PC-3 (cell line): ENCODE results near the gene OPN3. TPM values are rescaled to one million over a fixed set of nuclear protein-coding genes. Genes with fewer than 3 reads are reported as not detected.

Experiments used
- ATAC-seq: fragments of 200-7000 bp; cut with Tn5 transposase; 2 replicates; pipeline ENCODE4 v1.9.1; 2020; ENCODE audit warnings: mild to moderate bottlenecking, moderate library complexity
- BruUV-seq: library from RNA; stranded (reverse); fragments of 400-500 nt; replicated peaks from 2 replicates; lab custom pipeline; 2021; lab: Mats Ljungman, UMichigan
- CTCF ChIA-PET: fragments of 300-600 bp; sonication (Branson Sonifier 250); formaldehyde crosslinking; loops from one replicate; lab custom pipeline; 2022; ENCODE audit warnings: antibody characterized with exemption; lab: Charles Lee
- POLR2A ChIA-PET: fragments of 300-600 bp; sonication (Branson Sonifier 250); formaldehyde crosslinking; loops from one replicate; lab custom pipeline; 2022; ENCODE audit warnings: antibody characterized with exemption; ENCODE audit not compliant: unreplicated experiment; lab: Charles Lee
- DNase-seq: peaks from one replicate; pipeline ENCODE4 v3.0.0-alpha.2; 2015
- H2AFZ ChIP-seq: fragments of 300-600 bp; sonication (generic); 2 replicates; pipeline ENCODE4 v1.6.0; 2016; ENCODE audit warnings: antibody characterized with exemption, low read length
- H3F3A ChIP-seq: fragments of 300-600 bp; sonication (generic); one replicate; pipeline ENCODE4 v1.6.0; 2017; ENCODE audit warnings: antibody characterized with exemption, low read length, control low read depth, mild to moderate bottlenecking; ENCODE audit not compliant: unreplicated experiment
- H3K27ac ChIP-seq: fragments of 300-600 bp; sonication (generic); 2 replicates; pipeline ENCODE4 v1.5.1; 2016; ENCODE audit warnings: mild to moderate bottlenecking, low read length
- H3K27me3 ChIP-seq: fragments of 300-600 bp; sonication (generic); 2 replicates; pipeline ENCODE4 v1.6.1; 2016; ENCODE audit warnings: low read length, mixed read lengths
- H3K36me3 ChIP-seq: fragments of 300-600 bp; sonication (generic); 2 replicates; pipeline ENCODE4 v1.6.1; 2016; ENCODE audit warnings: low read depth, mixed run types, low read length, mixed read lengths
- H3K4me1 ChIP-seq: fragments of 300-600 bp; sonication (generic); 2 replicates; pipeline ENCODE4 v1.5.1; 2016; ENCODE audit warnings: low read length; ENCODE audit not compliant: insufficient read depth
- H3K4me2 ChIP-seq: fragments of 300-600 bp; sonication (generic); 2 replicates; pipeline ENCODE4 v1.6.0; 2016; ENCODE audit warnings: low read length
- H3K4me3 ChIP-seq: fragments of 300-600 bp; sonication (generic); 2 replicates; pipeline ENCODE4 v1.5.1; 2016; ENCODE audit warnings: mild to moderate bottlenecking, low read length, mixed read lengths
- H3K79me2 ChIP-seq: fragments of 300-600 bp; sonication (generic); 2 replicates; pipeline ENCODE4 v1.6.1; 2017; ENCODE audit warnings: low read length, mixed read lengths
- H3K9ac ChIP-seq: fragments of 300-600 bp; sonication (generic); 2 replicates; pipeline ENCODE4 v1.6.0; 2016; ENCODE audit warnings: mild to moderate bottlenecking, low read length
- H3K9me2 ChIP-seq: fragments of 300-600 bp; sonication (generic); replicated peaks from 2 replicates; pipeline ENCODE4 v1.6.1; 2016; ENCODE audit warnings: mixed run types, low read length, mixed read lengths
- H3K9me3 ChIP-seq: fragments of 300-600 bp; sonication (generic); 2 replicates; pipeline ENCODE4 v1.6.1; 2016; ENCODE audit warnings: low read length, mixed read lengths
- H4K20me1 ChIP-seq: fragments of 300-600 bp; sonication (generic); 2 replicates; pipeline ENCODE4 v1.6.1; 2016; ENCODE audit warnings: low read length, mixed read lengths
- EZH2 ChIP-seq: fragments of 300-600 bp; sonication (generic); IDR thresholded peaks from one replicate; pipeline ENCODE4 v1.6.1; 2017; ENCODE audit warnings: antibody characterized with exemption, mild to moderate bottlenecking, low read length; ENCODE audit not compliant: unreplicated experiment
- EZH2phosphoT487 ChIP-seq: fragments of 300-600 bp; sonication (generic); IDR thresholded peaks from 2 replicates; pipeline ENCODE4 v1.6.1; 2018; ENCODE audit warnings: mild to moderate bottlenecking, antibody characterized with exemption, low read length, borderline replicate concordance
- intact Hi-C: fragments of 100-400 bp; cut with micrococcal nuclease; formaldehyde crosslinking; loops from 2 replicates; pipeline ENCODE4 v1.9.0; 2023
- total RNA-seq: library from RNA; depleted of rRNA; stranded (reverse); fragments of >200 nt; gene quantifications from 2 replicates; pipeline ENCODE4 v1.2.3, GENCODE V29; 2014
- TF ChIP-seq, protein P1 (sequence below): fragments of 300-600 bp; sonication (generic); conservative IDR thresholded peaks from 2 replicates; pipeline ENCODE4 v1.5.1; 2017; ENCODE audit warnings: antibody characterized with exemption, low read depth, mild to moderate bottlenecking, low read length

The OPN3 gene
- total RNA-seq, 1 experiment from 2014 or later = 44.8 TPM

DNA sequence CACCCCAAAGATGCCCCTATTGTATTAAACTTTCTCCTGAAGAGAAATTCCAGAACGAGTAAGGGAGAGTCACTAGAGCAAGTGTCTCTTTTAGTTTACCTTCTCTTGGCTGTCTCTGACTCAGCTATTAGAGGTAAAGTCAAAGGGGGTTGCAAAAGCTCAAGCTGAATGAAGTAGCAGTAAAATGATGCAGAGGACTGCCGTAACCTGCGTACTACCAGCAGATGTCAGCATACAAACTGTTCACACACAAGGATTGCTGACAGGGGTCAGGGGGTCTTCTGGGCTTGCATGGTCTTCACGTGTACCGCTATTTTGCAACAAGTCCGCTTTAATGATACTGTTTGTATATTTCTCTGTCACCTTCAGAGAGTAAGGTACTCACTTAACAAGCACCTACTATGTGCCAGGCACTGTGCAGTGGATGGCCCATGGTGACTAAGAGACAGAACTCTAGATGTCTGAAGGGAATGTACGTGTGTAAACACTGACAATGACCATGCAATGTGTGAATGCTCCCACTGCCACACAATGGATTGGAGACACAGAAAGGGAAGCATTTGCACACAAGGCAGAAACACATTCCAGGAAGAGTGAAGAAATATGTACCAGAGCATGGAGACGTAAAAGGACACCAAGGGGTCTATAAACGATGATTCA is 34.9 kb downstream of the OPN3 start:
- DNase-seq (peak; percentile 98), ATAC-seq (peak; percentile 34)
- BruUV-seq = no TSS peak
- peak overlapping the region; percentile 88 for H3K27ac ChIP-seq
- H3K9ac ChIP-seq = peak overlapping the region; percentile 74
- no peak overlapping the region for H3K4me3 ChIP-seq
- peaks cover 9% of the 10 kb centered on the region for H3F3A ChIP-seq
- peaks cover 74% of the 10 kb centered on the region for H3K4me1 ChIP-seq
- H3K27me3 ChIP-seq = no peaks in the 10 kb centered on the region
- H3K9me3 ChIP-seq = no peaks in the 10 kb centered on the region
- H3K79me2 ChIP-seq = no peaks in the 10 kb centered on the region
- H4K20me1 ChIP-seq = no peaks in the 10 kb centered on the region
- H3K9me2 ChIP-seq = no peaks in the 10 kb centered on the region
- H3K4me2 ChIP-seq = peak overlapping the region; percentile 67
- TF ChIP-seq EZH2 (no peak), EZH2phosphoT487 (no peak)
- TF ChIP-seq, protein P1, sequence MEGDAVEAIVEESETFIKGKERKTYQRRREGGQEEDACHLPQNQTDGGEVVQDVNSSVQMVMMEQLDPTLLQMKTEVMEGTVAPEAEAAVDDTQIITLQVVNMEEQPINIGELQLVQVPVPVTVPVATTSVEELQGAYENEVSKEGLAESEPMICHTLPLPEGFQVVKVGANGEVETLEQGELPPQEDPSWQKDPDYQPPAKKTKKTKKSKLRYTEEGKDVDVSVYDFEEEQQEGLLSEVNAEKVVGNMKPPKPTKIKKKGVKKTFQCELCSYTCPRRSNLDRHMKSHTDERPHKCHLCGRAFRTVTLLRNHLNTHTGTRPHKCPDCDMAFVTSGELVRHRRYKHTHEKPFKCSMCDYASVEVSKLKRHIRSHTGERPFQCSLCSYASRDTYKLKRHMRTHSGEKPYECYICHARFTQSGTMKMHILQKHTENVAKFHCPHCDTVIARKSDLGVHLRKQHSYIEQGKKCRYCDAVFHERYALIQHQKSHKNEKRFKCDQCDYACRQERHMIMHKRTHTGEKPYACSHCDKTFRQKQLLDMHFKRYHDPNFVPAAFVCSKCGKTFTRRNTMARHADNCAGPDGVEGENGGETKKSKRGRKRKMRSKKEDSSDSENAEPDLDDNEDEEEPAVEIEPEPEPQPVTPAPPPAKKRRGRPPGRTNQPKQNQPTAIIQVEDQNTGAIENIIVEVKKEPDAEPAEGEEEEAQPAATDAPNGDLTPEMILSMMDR = peak; percentile 99
- ChIA-PET CTCF (interaction anchor here (0.6 to 1.3 kb wide), 7 partner anchors 14 to 412 kb away, joined by 3 to 13 read pairs (median 4); partner anchors contain the start of gene KMO), POLR2A (interaction anchor here (0.5 to 0.6 kb wide), 2 partner anchors 35 to 85 kb away, joined by 11 to 16 read pairs; no protein-coding TSS in a partner anchor)
- intact Hi-C loops = no loop called here
- H2AFZ ChIP-seq = no peak overlapping the region
- H3K36me3 ChIP-seq = no peaks in the 10 kb centered on the region

DNA sequence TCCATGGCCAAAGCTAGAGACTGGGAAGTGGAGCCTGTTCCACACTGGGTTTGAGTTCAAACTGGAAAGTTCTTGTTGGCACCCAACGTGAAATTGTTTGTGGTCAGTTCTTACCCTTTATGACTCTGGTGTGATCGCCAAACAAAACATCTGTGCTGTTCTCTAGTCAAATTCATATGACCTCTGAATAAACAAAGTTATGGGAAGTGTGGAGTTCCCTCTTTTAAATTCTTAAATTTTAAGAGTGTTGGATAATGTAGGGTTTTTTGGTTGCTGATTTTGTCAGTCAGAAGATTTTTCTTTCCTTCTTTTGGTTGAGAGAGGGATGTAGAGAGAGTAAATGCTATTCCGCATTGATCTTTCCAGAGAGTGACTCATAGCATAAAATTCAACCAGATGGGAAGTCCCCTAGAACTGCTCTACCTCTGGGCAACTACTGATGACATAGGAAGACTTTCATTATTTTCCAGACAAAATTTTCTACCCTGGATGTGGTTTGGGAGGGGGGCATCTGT is 36.4 kb downstream of the OPN3 start:
- Histone ChIP-seq H2AFZ (peak overlapping the region; percentile 29), H3K27ac (peak overlapping the region; percentile 88), H3F3A (peaks cover 9% of the 10 kb centered on the region), H4K20me1 (no peaks in the 10 kb centered on the region), H3K36me3 (no peaks in the 10 kb centered on the region), H3K27me3 (no peaks in the 10 kb centered on the region), H3K9ac (peak overlapping the region; percentile 57), H3K4me1 (peaks cover 59% of the 10 kb centered on the region), H3K4me3 (no peak overlapping the region), H3K9me2 (no peaks in the 10 kb centered on the region), H3K4me2 (peak overlapping the region; percentile 55), H3K9me3 (no peaks in the 10 kb centered on the region), H3K79me2 (no peaks in the 10 kb centered on the region)
- DNase-seq = peak; percentile 81
- CTCF ChIA-PET = no interaction called here
- ATAC-seq = peak; percentile 28
- no TSS peak for BruUV-seq
- intact Hi-C loops = loop anchor here (1.0 kb wide), 1 partner anchor 11 kb away; no protein-coding TSS in a partner anchor
- TF ChIP-seq EZH2 = no peak
- TF ChIP-seq, protein P1 = no peak
- no peak for TF ChIP-seq EZH2phosphoT487
- POLR2A ChIA-PET = no interaction called here

DNA sequence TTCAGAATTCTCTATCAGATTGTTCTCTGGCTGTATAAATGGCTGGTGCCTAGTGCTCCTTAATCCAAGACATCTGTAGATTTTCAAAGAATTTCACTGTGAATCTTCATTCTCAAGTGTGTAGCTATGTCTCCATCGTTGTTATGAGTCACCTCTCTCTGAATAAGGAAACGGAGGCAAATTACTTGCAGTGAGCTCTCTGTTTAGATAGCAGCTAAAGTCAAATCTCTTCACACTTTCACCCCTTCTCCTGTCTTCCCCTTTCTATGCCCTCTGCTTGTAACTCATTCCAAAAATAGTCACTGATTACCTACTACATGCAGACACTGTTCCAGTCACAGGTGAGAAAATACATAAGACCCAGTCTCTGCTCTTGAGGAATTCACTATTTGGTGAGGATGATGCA is 39.7 kb downstream of the OPN3 start:
- H3K9ac ChIP-seq = no peak overlapping the region
- no peaks in the 10 kb centered on the region for H3K9me3 ChIP-seq
- H3K4me1 ChIP-seq = peaks cover 29% of the 10 kb centered on the region
- ChIA-PET CTCF (no interaction called here), POLR2A (no interaction called here)
- no peaks in the 10 kb centered on the region for H3F3A ChIP-seq
- no peak for DNase-seq
- H2AFZ ChIP-seq = no peak overlapping the region
- no peak for TF ChIP-seq EZH2
- TF ChIP-seq, protein P1 = no peak
- no peak for TF ChIP-seq EZH2phosphoT487
- intact Hi-C loops = no loop called here
- no peaks in the 10 kb centered on the region for H4K20me1 ChIP-seq
- H3K4me3 ChIP-seq = no peak overlapping the region
- no peaks in the 10 kb centered on the region for H3K36me3 ChIP-seq
- no peak overlapping the region for H3K4me2 ChIP-seq
- no peak for ATAC-seq
- no peaks in the 10 kb centered on the region for H3K9me2 ChIP-seq
- H3K27ac ChIP-seq = no peak overlapping the region
- no peaks in the 10 kb centered on the region for H3K79me2 ChIP-seq
- no TSS peak for BruUV-seq
- H3K27me3 ChIP-seq = no peaks in the 10 kb centered on the region
